ENCODE data around the gene NEURL4.

DNA sequence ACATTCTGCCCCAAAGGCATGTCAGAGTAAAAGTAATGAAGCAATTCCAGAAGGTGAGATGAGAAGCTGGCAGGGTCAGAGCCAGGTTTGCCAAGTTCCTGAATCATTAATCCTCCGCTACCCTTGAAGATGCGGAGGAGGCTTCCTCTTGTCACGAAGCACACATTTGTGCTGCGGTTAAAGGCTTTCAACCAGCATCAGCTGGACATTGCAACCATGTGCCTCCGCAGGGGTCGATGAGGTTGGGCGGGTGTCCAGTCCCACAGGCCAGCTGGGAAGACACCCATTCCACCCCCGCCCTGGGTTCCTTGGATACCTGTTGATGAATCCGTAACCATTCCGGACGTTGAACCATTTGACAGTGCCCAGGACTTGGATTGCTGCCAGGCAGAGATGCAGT lies 36.0 kb downstream of the NEURL4 start:
- TF ChIP-seq POLR2A (IDR thresholded peaks at IDR 0.05; ENCODE audit: low read depth, low read length): no peak
- TF ChIP-seq POLR2AphosphoS5 (IDR thresholded peaks at IDR 0.05; ENCODE audit: low read depth, low read length): no peak
- no peak for TF ChIP-seq TAF1 (IDR thresholded peaks at IDR 0.05; ENCODE audit: borderline replicate concordance, low read depth, low read length)
